Stimulated activated CD4-positive, alpha-beta T cell treated with anti-CD3 and anti-CD28 coated beads, Interleukin-15, amount 100 ng/mL, for 24 hours (primary cell): ENCODE data around the gene MAPK8IP1.
"Not testable (repeated sequence)": the region's sequence is repeated elsewhere in the genome, so short reads cannot be mapped to it uniquely, and the experiment has no call there.

ENCODE experiments used
- DNase-seq: peaks from one replicate; pipeline ENCODE4 v3.0.0-alpha.2; 2020

The MAPK8IP1 gene

DNA sequence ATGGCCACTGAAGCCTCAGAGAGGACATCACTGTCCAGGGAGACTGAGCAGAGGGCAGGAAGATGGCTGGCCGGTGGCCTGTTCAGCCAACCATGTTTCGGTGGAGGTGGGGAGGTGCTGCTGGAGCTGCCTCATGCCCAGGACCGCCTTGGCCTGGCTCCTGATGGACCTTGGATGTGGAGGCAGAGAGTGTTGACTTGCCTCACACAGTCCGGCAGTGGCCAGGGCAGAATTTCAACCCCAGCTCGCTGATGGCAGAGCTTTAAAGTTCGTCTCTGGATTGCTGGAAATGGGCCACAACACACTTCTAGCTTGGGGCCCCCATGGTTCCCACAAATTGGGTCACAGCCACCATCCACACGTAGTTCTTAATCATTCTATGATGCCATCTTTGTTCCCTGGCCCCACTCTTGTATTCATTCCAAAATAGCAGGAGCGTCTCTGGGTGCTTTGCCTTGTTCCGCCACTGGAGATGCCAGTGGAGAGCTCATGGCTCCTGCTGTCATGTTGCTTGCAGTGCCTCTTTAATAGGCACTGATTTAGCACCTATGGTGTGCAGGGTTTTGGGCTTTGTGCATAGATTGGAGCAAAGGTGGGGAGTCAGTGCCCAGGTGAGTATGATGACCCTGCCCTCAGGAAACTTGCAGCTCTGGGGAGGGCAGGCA is 5.6 kb downstream of the MAPK8IP1 start:
- no peak for DNase-seq

DNA sequence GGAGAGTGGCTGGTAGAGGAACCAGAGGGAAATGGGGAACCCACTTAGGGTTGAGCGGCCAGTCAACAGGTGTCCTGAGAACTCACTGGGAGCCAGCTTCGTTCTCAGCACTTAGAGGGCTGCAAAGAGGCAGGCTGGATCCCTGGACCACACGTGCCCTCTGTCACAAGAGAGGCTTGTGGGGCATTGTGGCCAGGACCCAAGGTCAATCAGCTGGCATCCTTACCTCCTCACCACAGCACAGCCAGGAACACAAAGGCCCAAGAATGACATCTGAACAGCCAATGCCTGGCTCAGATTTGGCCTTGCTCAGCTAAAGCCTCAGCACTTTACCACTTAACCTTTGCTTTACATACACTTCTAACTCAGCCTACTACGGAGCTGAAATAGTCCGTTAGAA is 7.4 kb downstream of the MAPK8IP1 start:
- no peak for DNase-seq

DNA sequence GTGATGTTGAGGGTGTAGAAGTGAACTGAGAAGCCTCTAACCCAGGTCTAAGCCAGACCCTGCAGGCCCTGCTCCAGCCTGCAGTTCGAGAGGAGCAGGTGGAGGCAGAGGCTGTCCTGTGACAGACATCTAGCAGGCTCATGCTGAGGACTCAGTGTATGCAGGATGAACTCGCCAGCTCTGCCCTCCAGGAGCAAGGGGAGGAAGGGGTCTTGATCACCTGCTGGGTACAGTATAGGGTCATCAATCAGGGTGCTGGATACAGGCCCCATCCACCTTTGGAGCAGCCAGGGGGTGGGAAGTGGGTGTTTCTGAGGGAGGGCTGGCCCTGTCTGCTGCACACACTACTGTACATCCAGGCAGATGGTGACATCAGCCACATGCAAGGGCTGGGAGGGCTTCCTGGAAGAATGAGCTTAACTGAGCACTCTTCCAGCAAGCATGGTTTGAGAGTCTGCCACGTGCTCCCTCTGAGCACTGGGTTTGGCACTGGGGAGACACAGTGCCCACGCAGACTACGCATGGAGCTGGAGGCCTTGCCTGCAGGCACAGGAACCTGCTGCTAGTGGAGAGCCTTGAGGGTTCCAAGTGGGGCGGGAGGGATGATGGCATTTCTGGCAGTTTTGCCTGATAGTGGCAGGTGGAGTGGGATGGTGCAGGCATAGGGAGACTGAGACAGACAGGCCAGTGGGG is 9.2 kb downstream of the MAPK8IP1 start:
- DNase-seq: no peak

DNA sequence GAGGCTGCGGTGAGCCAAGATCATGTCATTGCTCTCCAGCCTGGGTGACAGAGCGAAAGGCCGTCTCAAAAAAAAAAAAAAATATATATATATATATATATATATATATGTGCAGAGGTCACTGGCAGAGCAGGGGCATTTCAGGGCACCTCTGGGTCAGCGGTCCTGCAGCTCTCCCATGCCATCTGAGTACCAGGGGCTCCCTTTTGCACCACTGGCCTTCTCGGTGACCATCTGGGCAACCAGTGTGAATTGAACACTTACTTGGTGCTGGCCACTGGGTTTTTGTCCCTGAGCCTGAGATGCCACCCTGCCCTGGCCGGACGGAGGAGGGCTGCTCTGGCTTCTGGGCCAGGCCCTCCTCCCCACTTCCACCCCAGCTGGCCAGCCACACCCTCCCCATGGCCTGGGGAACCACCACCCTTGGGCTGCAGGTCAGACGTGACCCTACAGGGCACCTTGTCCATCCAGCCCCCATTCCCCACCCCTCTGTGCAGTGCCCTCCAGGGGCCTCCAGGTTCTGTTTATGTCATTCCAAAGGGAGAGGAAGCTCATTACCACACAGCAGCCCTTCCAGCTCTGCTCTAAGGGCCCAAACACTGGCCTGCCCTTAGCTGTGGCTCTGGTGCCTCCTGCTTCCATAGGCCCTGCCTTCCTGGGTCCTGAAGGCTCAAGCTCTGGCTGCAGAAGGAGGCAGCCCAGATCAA is 10.3 kb downstream of the MAPK8IP1 start:
- no peak for DNase-seq

DNA sequence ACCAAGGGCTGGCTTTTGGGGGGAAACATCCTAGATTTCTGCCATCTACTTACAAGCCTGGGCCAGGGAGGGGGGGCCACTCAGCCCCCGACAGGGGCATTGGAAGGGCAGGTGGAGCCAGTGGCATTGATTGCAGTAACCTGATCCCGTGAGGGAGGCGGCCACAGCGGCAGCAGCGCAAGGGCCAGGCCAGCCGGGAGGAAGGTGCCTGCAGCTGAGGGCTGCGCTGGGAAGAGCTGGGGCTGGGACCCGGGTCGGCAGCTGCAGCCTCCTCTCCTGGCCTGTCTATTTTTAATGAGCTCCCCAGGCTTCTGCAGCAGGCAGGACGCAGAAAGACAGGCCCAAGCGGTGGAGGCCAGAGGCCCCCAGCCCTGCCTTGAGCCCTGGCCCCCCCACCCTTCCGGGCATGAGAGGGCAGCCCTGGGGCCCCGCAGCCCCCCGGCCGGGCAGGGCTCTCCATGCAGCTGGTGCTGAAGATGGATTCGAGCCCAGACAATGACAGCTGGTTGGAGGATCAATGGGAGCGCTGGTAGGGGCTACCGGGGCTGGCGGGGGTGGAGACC is 11.1 kb downstream of the MAPK8IP1 start:
- no peak for DNase-seq

DNA sequence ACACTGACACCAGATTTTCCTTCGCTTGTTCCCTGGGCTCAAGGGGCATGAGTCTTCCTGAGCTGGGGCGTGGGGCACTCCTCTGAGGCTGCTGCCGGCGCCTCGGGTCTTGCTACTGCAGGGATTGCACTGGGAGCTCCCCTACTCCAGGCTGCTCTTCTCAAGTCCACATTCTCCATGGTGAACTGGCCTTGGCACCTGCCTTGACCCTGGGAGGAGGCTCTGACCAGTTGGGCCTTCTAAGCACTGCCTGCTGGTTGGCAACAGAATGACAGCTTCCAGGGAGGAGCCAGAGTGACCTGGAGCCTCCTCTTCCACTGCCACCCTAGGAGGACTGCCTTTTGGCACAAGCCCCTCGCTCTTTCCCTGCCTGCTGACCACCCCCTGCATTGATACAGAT is 12.1 kb downstream of the MAPK8IP1 start:
- DNase-seq: no peak

DNA sequence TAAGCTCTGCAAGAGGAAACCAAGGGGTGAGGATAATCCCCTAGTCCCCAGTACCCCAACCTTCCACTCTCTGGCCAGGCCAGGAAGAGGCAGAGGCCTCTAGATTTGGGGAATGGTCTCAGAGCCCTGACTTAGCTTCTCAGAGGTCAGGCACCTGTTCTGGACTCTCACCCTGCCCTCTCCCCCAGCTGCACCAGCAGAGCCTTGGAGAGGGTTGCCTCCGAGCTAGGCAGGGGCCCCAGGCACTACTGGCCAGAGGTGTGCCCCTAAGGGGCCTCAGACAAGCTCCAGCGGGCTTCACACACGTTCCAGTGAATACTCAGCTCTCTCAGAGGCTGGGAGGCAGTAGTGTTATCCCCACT is 13.6 kb downstream of the MAPK8IP1 start:
- DNase-seq: no peak

DNA sequence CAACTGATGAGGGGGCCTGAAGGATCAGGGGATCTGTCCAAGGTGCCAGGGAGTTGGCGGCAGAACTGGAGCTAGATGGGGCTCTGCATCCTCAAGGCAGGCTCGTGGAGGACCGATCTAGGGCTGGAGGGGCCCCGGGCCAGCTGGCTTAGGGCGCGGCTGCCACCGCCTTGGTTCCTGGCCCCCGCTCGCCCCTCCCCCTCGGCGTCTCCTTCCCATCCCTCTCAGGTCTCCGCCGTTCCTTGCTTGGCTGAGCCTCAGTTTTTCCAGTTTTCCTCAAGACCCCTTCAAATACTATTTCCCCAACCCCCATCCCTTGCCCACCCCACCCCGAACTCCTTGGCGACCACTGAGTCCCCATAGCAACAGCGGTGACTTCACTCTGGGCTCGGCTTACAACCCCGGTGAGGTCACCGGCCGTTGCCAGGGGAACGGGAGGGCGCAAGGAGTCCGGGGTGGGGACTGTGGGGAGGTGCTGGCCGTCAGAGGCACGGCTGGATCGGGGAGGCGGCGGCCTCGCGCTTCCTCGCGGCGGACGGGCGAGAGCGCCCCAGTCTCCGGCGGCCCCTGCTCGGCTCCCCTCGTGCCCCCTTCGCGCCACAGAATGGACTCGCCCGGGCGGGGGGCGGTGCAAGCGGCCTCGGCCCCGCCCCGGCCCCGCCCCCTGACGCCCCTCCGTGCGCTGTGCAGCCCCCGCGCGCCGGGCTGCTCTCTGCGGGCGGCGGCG is 14.2 kb downstream of the MAPK8IP1 start:
- peak; percentile 76 for DNase-seq

DNA sequence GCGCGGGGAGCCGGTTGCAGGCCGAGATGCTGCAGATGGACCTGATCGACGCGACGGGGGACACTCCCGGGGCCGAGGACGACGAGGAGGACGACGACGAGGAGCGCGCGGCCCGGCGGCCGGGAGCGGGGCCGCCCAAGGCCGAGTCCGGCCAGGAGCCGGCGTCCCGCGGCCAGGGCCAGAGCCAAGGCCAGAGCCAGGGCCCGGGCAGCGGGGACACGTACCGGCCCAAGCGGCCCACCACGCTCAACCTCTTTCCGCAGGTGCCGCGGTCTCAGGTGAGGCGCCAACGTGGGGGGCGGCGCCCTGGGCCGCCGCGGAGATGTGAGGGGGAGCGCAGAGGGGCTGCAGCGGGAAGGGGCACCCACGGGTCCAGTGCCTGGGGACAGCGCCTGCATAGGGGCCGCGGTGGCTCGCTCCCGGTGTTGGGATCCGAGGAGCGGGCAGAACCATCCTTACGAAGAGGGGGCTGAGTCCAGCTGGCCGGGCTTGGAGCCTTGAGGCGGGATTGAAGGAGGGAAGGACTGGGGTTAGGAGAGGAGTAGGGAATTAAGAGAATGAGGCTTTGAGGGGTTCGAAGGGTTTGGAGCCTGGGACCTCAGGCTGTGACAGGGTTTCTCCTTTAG is 14.8 kb downstream of the MAPK8IP1 start:
- DNase-seq: not testable (repeated sequence)

DNA sequence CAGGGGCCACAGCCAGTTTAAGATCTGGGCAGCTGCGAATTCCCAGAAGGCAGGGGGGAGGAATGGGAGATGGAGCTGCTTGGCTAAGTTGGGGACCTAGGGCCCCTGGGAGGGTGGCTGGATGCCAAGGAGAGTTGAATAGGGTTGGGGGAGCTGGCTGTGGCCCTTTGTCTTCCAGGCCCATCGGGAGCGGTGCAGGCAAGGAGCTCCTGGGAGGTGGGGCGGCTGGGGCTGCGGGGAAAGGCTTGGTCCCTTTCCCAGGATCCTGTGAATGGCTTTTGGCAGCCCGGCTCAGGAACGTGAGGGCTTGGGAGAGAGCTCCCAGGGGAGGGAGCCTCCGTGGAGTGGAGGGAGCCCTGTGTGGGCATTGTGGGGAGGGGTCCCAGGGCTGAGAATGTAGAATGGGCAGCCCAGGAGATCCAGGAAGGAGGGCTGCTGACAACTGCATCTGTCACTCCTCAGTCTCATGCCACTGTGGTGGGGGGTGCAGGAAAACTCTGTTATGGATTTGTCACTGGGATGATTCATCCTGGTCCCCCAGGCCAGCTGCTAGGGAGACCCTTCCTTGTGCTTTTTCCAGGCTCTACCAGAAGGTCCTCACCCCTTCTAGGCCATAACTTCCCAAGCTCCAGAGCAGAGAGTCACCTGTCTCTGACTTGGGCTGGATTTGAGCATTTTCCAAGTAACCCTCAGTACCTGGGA is 15.6 kb downstream of the MAPK8IP1 start:
- DNase-seq: no peak

DNA sequence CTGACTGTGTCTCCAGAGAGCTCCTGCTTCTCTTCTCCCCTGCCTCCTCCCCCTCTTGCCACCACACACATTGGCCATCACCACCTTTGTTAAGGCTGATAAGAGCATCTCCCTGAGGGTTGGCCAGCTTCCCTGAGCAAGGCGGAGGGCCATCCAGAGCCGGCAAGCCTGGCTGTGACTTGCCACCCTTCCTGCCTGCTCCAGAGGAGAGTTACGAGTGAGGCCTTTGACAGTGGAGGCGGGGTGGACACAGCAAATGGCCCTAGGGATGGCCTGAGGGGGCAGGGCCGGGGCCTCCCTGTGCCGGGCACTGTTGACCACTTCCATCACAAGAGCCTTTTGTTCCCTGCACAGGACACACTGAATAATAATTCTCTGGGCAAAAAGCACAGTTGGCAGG is 16.2 kb downstream of the MAPK8IP1 start:
- DNase-seq: no peak

DNA sequence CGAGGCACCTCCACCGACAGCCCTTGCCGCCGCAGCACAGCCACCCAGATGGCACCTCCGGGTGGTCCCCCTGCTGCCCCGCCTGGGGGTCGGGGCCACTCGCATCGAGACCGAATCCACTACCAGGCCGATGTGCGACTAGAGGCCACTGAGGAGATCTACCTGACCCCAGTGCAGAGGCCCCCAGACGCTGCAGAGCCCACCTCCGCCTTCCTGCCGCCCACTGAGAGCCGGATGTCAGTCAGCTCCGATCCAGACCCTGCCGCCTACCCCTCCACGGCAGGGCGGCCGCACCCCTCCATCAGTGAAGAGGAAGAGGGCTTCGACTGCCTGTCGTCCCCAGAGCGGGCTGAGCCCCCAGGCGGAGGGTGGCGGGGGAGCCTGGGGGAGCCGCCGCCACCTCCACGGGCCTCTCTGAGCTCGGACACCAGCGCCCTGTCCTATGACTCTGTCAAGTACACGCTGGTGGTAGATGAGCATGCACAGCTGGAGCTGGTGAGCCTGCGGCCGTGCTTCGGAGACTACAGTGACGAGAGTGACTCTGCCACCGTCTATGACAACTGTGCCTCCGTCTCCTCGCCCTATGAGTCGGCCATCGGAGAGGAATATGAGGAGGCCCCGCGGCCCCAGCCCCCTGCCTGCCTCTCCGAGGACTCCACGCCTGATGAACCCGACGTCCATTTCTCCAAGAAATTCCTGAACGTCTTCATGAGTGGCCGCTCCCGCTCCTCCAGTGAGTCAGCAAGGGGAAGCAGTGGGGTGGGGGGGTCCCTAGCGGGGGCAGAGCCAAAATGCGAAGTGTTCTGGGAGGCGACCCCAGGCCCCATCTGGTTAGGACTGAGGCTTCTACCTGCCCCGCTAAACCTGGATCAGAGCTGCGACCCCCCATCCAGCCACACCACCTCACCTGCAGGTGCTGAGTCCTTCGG is 17.3 kb downstream of the MAPK8IP1 start:
- DNase-seq: no peak

DNA sequence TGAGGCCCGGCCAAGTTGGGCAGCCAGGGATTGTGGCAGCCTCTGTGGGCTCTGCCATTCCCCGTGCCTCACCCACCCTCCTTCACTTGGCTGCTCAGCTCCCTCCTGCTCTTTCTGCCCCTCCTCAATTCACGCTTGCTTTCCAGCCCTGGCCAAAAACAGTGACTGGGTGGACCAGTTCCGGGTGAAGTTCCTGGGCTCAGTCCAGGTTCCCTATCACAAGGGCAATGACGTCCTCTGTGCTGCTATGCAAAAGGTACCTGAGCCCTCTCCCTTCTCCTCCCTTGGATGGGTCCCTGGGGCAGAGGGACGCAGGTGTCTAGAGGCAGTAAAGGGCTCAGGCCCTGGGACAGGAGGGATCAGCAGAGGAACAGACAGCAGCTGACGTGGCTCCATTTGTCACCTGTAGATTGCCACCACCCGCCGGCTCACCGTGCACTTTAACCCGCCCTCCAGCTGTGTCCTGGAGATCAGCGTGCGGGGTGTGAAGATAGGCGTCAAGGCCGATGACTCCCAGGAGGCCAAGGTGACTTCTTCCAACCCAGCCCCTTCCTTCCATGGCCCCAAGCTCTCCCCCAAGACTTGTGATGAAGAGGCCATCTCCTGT is 19.0 kb downstream of the MAPK8IP1 start:
- DNase-seq: no peak

DNA sequence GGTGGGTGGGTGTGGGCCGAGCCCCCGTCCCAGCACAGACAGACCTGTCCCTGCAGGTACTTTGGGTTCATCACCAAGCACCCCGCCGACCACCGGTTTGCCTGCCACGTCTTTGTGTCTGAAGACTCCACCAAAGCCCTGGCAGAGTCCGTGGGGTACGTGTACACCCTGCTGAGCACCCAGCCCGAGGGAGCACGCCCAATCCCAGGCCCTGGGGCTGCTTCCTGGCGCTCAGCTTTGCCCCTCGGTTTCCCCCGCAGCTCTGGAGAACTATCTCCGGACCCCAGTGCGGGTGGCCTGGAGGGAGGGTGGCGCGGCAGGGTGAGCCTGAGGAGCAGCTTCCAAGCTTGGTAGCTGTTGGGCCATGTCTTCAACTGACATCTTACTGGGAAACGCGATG is 19.6 kb downstream of the MAPK8IP1 start:
- DNase-seq: no peak

DNA sequence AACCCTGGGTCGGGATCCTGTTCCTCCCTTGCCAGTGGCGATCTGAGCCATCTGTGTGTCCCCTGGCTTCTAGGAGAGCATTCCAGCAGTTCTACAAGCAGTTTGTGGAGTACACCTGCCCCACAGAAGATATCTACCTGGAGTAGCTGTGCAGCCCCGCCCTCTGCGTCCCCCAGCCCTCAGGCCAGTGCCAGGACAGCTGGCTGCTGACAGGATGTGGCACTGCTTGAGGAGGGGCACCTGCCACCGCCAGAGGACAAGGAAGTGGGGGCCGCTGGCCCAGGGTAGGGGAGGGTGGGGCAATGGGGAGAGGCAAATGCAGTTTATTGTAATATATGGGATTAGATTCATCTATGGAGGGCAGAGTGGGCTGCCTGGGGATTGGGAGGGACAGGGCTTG is 20.1 kb downstream of the MAPK8IP1 start:
- DNase-seq: not testable (repeated sequence)

DNA sequence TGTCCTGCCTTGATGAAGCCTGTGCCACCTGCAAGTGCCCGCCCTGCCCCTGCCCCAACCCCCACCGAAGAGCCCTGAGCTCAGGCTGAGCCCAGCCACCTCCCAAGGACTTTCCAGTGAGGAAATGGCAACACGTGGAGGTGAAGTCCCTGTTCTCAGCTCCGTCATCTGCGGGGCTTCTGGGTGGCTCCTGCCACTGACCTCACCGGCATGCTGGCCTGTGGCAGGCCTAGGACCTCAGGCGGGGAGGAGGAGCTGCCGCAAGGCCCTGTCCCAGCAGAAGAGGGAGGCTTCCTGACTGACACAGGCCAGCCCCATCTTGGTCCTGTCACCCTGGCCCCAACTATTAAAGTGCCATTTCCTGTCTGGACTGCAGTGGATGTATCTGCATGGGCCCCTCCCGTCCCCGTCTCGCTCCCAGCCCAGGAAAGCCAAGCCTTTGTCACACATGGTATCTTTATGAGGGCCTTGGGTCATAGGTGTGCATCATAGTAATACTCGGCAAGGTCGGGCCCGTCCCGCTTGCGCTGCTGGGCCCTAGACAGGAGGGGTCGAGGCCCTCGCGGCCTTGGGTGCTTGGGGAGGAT is 20.7 kb downstream of the MAPK8IP1 start:
- no peak for DNase-seq

DNA sequence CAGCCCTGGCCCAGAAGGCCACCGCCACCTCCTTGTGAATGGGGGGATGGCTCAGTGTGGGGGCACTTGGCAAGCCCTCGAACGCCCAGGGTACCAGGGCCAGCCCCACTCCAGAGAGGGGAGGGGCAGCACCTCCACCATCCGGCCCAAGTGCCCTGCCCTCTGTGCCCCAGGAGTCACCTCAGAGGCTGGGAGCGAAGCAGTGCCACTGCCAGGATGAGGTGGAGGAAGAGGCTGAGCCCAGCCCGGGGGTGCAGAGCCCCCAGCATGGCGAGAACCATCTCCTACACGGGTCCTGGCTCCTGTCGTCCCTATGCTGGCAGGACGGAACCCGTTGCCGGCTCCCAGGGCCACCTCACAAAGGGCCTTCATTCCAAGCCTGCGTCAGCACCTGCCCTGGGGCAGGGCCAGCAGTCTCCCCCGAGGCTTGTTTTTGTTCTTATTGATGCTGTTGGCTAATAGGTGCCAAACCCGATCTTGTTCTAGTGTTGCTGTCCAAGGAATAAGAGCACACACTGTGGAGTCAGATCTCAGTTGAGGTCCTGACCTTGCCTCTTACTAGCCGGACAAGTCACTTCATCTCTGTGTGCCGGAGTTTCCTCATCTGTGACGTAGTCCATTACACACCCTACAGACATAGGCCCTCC is 21.6 kb downstream of the MAPK8IP1 start, which contains the start of gene FREY1:
Gene FREY1 (minus strand): TSS at position 307 of the 647 bp plus-strand sequence. CDS start 26 bp downstream, at position 281.
- DNase-seq: no peak

DNA sequence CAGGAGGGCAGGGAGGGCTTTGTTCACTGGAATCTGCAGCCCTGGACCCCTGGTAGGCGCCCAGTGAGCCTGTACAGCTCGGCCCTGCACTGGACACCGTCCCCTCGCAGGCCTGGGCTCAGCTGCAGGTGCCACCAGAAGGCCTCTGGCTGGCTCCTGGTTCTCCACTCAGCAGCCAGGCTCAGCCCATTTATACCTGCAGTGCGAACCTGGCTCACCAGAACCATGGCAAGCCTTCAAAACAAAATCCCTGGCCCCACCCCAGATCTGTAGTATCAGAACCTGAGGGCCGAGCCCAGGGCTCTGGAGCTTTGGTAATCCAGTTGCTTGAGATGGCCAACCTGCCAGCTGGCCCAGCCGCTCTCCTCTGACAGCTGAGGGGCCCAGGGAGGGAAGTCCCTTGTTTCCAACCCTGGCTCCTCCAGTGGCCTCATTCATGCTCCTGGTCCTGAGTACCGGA is 22.5 kb downstream of the MAPK8IP1 start:
- DNase-seq: no peak
